HCT116 (cell line): ENCODE measurements around the gene ANO6.

Experiments
- CBX3 ChIP-seq: IDR thresholded peaks from 2 replicates; pipeline ENCODE4 v1.6.1; 2012; ENCODE audit warnings: low read depth
- CEBPB ChIP-seq: IDR thresholded peaks from 2 replicates; pipeline ENCODE4 v1.6.1; 2012; ENCODE audit warnings: low read depth
- EZH2 ChIP-seq: fragments of 200-600 bp; sonication (generic); IDR thresholded peaks from 2 replicates; pipeline ENCODE4 v1.6.1; 2017; ENCODE audit warnings: antibody characterized with exemption, mixed run types
- FOSL1 ChIP-seq: IDR thresholded peaks from 2 replicates; pipeline ENCODE4 v1.6.1; 2012; ENCODE audit warnings: low read depth
- POLR2A ChIP-seq: IDR thresholded peaks from 2 replicates; pipeline ENCODE4 v1.7.0; 2011; ENCODE audit warnings: borderline replicate concordance; ENCODE audit not compliant: insufficient read depth, insufficient read length; ENCODE audit errors: extremely low read depth
- POLR2AphosphoS5 ChIP-seq: IDR thresholded peaks from 2 replicates; pipeline ENCODE4 v1.6.1; 2011; ENCODE audit warnings: mild to moderate bottlenecking, low read depth, low read length, moderate library complexity
- SRF ChIP-seq: IDR thresholded peaks from 2 replicates; pipeline ENCODE4 v1.6.1; 2012; ENCODE audit warnings: low read depth
- ZNF274 ChIP-seq: fragments of 200-500 bp; sonication (Bioruptor generic); IDR thresholded peaks from 2 replicates; pipeline ENCODE4 v1.6.1; 2014; ENCODE audit warnings: mild to moderate bottlenecking, low read depth, low read length, inconsistent platforms
- TF ChIP-seq, protein P1 (sequence below), 3 experiments: fragments of 200-600 bp in 1 of 3; sonication (generic) in 1 of 3; IDR thresholded peaks in 2 of 3; conservative IDR thresholded peaks in 1 of 3; 2 replicates each; pipeline ENCODE4 v1.5.1; 2012 to 2017; ENCODE audit warnings: low read depth in 2 of 3, low read length in 2 of 3, antibody characterized with exemption in 1 of 3, borderline replicate concordance in 1 of 3, control low read depth in 1 of 3, mild to moderate bottlenecking in 1 of 3, mixed read lengths in 1 of 3, mixed run types in 1 of 3, moderate library complexity in 1 of 3; ENCODE audit not compliant: insufficient read depth in 1 of 3
- TF ChIP-seq, protein P2 (sequence below): IDR thresholded peaks from 2 replicates; pipeline ENCODE4 v1.6.1; 2012
- TF ChIP-seq, protein P3 (sequence below): IDR thresholded peaks from 2 replicates; pipeline ENCODE4 v1.6.1; 2012; ENCODE audit warnings: low read depth
- TF ChIP-seq, protein P4 (sequence below): IDR thresholded peaks from 2 replicates; pipeline ENCODE4 v1.6.1; 2012

DNA sequence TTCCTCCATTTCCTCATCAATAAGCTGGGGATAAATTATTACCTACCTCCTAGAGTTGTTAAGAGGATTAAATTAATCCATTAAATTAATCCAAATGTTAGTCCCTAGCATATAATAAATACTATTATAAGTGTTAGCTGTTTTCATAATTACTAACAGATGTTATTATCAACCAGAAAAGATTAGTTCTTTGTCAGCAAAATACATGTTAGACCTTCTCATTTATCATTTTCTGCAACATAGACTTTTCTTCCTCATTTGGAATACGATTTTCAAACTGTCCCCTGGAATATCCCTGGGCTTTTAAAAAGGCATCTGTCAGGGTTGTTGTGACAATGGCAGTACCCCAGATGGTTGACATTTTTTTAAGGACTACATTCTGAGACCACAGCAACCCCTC is 133.1 kb downstream of the ANO6 start:
- TF ChIP-seq, protein P1, sequence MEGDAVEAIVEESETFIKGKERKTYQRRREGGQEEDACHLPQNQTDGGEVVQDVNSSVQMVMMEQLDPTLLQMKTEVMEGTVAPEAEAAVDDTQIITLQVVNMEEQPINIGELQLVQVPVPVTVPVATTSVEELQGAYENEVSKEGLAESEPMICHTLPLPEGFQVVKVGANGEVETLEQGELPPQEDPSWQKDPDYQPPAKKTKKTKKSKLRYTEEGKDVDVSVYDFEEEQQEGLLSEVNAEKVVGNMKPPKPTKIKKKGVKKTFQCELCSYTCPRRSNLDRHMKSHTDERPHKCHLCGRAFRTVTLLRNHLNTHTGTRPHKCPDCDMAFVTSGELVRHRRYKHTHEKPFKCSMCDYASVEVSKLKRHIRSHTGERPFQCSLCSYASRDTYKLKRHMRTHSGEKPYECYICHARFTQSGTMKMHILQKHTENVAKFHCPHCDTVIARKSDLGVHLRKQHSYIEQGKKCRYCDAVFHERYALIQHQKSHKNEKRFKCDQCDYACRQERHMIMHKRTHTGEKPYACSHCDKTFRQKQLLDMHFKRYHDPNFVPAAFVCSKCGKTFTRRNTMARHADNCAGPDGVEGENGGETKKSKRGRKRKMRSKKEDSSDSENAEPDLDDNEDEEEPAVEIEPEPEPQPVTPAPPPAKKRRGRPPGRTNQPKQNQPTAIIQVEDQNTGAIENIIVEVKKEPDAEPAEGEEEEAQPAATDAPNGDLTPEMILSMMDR (IDR thresholded peaks at IDR 0.05 in 2 of 3, conservative IDR thresholded peaks at IDR 0.05 in 1 of 3; ENCODE audit: borderline replicate concordance in 1 of 3, insufficient read depth in 1 of 3, low read depth in 2 of 3, low read length in 2 of 3): no peak
- TF ChIP-seq POLR2AphosphoS5 (no peak), POLR2A (no peak), SRF (no peak), EZH2 (no peak), CBX3 (no peak), FOSL1 (no peak), ZNF274 (no peak), CEBPB (no peak)
- TF ChIP-seq, protein P2, sequence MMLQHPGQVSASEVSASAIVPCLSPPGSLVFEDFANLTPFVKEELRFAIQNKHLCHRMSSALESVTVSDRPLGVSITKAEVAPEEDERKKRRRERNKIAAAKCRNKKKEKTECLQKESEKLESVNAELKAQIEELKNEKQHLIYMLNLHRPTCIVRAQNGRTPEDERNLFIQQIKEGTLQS: no peak
- TF ChIP-seq, protein P3, sequence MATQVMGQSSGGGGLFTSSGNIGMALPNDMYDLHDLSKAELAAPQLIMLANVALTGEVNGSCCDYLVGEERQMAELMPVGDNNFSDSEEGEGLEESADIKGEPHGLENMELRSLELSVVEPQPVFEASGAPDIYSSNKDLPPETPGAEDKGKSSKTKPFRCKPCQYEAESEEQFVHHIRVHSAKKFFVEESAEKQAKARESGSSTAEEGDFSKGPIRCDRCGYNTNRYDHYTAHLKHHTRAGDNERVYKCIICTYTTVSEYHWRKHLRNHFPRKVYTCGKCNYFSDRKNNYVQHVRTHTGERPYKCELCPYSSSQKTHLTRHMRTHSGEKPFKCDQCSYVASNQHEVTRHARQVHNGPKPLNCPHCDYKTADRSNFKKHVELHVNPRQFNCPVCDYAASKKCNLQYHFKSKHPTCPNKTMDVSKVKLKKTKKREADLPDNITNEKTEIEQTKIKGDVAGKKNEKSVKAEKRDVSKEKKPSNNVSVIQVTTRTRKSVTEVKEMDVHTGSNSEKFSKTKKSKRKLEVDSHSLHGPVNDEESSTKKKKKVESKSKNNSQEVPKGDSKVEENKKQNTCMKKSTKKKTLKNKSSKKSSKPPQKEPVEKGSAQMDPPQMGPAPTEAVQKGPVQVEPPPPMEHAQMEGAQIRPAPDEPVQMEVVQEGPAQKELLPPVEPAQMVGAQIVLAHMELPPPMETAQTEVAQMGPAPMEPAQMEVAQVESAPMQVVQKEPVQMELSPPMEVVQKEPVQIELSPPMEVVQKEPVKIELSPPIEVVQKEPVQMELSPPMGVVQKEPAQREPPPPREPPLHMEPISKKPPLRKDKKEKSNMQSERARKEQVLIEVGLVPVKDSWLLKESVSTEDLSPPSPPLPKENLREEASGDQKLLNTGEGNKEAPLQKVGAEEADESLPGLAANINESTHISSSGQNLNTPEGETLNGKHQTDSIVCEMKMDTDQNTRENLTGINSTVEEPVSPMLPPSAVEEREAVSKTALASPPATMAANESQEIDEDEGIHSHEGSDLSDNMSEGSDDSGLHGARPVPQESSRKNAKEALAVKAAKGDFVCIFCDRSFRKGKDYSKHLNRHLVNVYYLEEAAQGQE: no peak
- TF ChIP-seq, protein P4, sequence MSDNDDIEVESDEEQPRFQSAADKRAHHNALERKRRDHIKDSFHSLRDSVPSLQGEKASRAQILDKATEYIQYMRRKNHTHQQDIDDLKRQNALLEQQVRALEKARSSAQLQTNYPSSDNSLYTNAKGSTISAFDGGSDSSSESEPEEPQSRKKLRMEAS: no peak
